NCI-H1105 (cell line): ENCODE results near the gene ATE1.
"Not testable (repeated sequence)": the region's sequence is repeated elsewhere in the genome, so short reads cannot be mapped to it uniquely, and the experiment has no call there.

Experiments used
- DNase-seq: peaks from one replicate; lab custom pipeline; 2025; lab: John Stamatoyannopoulos, UW

The ATE1 gene

DNA sequence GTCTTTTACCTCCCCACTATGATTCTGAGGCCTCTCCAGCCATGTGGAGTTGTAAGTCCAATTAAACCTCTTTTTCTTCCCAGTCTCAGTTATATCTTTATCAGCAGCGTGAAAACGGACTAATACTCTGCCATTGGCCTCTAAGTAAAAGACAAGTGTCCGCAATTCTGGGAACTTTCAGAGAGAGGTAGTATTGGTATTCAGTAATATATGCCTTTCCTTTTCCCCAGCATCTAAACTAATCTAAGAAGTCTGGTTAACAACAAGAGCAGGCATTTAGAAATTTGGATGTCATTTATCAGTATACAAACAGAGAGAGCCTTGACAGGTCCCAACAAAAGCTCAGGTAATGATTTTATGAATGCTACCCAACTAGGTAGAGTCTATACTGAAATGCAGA lies 95.2 kb downstream of the ATE1 start:
- no peak for DNase-seq

- no peak for DNase-seq
Observed at GRCh38 chr10:121831777-121832176, 96.1 kb downstream of the ATE1 start.

DNA sequence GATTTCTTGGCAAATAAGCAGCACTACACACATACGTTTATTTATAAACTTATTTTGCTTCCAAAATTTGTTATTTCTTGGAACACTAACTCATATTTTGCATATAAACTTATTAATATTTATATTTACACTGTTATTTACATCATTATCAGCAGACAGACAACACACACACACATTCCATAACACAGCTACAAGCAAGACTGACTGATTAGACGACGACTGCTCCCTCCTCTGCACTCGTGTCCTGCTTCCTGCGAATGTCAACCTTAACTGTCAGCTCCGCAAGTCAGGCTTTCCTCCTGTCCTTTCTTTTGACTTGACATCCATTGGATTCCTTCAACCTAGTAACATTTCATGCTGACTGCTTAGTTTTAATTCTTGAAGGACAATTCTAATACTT lies 96.6 kb downstream of the ATE1 start:
- DNase-seq = no peak

- DNase-seq = no peak
Observed at GRCh38 chr10:121830101-121830500, 97.7 kb downstream of the ATE1 start.

DNA sequence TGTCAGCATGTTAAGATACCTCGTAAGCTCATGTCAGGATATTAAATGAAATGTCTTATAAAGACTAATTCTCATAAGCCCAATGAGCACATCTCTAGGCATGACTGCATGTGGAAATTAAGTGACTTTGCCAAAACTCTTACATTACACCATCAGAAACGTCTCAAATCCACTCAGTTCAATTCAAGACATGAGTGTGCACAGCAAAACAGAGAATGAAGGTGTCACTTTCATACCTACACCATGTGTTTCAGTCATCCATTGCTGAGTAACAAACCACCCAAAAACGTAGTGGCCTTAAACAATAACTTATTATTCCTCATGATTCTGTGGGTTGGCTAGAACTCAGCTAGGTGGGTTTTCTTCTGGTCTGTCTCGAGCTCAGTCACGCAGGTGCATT lies 99.8 kb downstream of the ATE1 start:
- no peak for DNase-seq

GRCh38 chr10:121826773-121827172 lies 101.1 kb downstream of the ATE1 start:
- DNase-seq = not testable (repeated sequence)

DNA sequence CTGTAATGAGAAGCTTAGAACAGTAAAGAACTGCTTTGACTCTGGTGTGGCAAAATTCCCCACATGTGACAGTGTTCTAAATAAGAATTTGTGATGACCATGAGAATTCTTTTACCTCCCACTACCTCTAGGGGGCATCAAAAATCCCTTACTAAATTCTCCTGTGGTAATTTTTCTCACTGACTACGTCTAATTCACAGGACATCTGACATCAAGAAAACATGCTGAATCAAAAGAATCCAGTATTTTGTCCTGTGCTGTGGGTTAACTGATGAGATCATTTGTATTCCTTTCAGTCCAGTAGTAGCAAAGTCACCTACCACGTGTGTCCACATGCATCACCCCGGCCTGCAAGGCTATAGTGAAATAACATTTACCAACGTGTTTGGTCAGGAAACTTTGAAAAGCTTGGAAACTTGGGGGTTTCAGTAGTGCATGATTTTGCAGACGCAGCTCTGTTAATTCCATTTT lies 103.8 kb downstream of the ATE1 start:
- no peak for DNase-seq

DNA sequence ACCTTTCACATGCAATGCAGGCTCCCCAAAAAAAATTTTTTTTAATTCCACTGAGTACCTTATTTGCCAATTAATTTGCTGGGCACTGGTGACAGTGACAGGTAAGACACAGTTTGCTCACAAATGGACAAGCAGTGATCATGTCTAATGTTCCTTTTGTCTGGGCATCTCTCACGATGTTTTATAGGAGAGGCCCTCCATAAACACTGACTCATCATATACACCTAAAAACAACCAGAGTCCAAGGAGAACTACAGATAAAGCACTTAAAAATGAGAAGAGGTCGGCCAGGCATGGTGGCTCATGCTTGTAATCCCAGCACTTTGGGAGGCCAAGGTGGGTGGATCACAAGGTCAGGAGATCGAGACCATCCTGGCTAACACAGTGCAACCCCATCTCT lies 105.1 kb downstream of the ATE1 start:
- no peak for DNase-seq

DNA sequence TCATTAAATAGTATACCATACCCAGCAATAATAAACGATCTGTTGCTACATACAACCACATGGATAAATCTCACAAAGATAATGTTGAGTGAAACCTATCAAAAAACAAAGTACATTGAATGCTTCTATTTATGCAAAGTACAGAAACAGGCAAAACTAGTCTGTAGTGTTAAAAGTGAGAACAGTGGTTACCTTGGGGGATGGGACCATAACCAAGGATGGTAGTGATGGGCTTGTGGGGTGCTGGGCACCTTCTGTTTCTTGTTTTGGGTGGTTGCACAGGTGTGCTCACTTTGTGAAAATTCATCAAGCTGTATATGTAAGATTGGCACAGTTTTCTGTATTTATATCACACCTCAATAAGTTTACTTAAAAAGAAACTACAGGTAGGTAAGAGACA lies 105.7 kb downstream of the ATE1 start:
- no peak for DNase-seq

- DNase-seq = no peak
Observed at GRCh38 chr10:121819049-121819448, 108.8 kb downstream of the ATE1 start.

GRCh38 chr10:121818599-121818998 lies 109.2 kb downstream of the ATE1 start:
- no peak for DNase-seq

DNA sequence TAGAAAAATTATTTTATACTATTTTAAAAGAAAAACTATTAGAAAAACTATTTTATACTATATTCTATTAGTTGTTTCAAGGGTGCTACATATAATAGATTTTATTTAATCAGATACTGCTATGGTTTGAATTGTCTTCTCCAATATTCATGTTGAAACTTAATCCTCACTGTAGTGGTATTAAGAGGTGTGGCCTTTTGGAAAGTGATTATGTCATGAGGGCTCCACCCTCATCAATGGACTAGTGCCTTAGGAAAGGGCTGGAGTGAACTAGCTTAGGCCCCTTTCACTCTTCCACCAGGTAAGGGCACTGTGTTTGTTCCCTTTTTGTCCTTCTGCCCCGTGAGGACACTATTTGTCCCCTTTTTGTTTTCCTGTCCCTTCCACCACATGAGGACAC lies 111.6 kb downstream of the ATE1 start:
- no peak for DNase-seq

GRCh38 chr10:121813857-121814256 lies 114.0 kb downstream of the ATE1 start:
- no peak for DNase-seq

GRCh38 chr10:121813211-121813815 lies 114.5 kb downstream of the ATE1 start:
- DNase-seq = no peak

DNA sequence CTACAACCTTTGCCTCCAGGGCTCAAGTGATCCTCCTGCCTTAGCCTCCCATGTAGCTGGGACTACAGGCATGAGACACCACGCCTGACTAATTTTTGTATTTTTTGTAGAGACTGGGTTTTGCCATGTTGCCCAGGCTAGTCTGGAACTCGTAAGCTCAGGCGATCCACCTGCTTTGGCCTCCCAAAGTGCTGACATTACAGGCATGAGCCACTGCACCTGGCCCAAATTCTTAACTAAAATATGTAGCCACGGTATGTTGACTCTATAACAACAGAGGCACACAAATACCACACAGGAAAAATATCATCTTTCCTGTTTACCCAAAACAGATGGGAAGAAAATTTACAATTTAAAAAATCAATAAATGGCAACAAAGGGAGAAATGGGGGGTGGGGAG lies 115.8 kb downstream of the ATE1 start:
- no peak for DNase-seq

- no peak for DNase-seq
Observed at GRCh38 chr10:121811386-121811785, 116.4 kb downstream of the ATE1 start.

DNA sequence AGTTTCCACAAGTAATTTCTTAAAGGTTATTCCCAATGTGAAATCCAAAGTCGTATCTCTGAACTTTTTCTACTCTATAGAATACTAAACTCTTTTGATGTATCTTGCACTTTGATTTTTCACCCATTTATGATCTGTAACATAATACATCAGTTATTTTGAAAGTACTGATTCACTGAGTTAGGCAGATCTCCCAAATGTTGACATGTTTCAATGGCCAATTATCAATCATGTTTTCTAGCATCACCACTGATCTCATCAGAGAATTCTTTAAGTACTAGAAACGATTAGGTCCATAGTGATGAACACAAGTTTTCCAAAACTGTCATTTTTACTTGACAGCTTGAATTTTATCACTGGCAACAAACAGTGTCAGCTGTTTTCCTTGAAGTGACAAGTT lies 119.0 kb downstream of the ATE1 start:
- no peak for DNase-seq

- no peak for DNase-seq
Observed at GRCh38 chr10:121804460-121804859, 123.4 kb downstream of the ATE1 start.

DNA sequence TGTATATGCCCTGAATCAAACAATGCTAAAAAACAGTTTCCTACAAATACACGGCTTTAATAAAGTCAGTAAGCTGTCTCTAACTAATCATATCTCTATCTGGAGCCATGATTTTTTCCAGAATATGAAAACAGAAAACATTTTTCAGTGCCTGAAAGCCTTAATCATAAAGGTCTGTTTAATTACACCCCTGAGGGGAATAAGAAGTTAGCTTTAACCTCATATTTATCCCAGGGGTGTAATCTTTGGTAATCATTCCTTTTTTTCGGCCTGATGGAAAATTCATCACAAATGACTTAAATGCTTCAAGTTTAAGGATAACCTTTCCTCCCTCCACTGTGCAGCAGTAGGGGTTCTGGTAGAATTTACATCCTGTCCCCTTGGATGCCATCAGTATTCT lies 124.2 kb downstream of the ATE1 start:
- no peak for DNase-seq

DNA sequence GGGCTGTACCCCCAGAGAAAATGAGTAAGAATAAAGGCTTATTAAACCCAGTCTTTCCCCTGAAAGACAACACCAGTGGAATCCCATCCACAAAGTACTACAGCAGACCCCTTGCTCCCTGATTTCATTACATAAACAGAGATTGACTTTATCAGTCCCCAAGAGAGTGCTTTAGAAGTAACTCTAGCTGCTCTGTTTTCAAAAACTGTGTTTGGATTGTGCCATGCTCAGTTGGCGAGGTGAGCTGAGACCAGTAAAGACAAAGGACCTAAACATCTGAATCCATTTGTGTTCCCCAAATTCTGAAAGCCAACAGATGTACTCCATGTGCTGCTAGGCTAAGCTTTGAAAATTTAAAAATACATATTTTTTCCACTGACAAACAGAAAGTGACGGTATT lies 127.0 kb downstream of the ATE1 start:
- DNase-seq = no peak

- DNase-seq = no peak
Observed at GRCh38 chr10:121800146-121800545, 127.7 kb downstream of the ATE1 start.

DNA sequence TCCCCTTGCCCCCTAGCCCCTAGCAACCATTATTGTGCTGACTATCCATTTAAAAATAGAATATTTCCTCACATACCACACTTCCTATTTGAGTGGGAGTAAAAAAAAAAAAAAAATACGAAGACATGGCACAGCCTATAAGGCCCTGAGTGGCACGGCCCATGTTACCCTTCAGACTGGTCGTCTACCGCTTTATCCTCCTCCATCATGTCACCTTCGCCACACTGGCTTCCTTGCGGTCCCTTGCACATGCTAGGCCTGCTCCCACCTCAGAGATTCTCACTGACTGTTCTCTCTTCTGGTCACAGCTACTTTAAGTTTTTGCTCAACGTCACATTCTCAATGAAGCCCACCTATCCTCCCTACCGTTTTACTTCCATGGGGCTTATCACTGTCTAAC lies 130.3 kb downstream of the ATE1 start:
- no peak for DNase-seq

DNA sequence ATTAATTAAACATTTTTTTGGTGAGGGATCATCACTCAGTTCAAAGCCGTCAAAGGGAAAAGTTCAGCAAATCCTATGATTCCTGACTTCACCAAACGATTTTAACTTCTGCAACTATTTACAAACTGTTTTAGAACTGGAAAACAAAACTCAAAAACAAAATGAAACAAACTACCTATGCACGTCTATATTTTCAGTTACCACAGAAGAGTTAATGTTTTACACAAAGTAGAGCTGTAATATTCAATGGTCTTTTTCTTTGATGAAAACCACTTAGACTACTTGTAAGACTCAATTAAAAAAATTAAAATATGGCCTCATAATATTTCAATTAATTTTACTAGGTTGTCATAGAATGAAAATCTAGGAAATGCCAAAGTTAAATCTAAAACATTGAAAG lies 131.5 kb downstream of the ATE1 start:
- DNase-seq = no peak

DNA sequence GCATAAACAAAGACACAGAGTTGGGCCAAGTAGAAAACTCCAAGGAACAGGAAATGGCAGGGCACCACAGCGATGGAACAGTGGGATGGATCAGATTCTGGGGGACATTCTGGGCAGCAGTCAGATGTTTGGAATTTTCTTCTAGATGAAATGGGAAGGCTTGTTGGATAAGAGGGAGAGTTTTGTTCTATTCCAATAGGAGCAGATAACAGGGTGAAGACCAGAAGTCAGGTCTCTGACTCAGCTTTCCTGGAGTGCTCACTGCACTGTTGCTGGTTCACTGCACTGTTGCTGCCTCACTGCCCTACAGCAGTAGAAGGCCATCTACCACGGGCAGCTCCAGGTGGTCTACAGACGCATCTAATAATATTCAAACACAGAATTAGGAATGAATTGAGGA lies 135.6 kb downstream of the ATE1 start:
- no peak for DNase-seq

DNA sequence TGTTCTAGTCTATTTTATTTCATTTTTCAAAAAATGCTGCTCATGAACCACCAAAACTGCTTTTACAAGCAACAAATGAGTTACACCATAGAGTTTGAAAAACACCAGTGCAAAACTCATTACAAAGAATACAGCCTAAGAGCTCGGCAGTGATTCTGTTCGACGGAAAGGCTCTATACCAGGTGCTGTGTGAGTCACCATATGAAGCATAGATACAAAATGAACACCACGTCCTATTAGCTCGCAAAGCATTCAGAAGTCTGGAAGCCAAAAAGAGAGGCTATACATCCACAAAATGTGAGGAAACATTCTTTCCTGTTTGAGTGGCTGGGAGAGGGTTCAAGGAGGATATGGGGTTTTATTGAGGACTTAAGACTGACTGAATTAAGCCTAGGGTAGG lies 136.1 kb downstream of the ATE1 start:
- no peak for DNase-seq
